ENCODE data around the gene FNDC3A. TPM values are rescaled to one million over a fixed set of nuclear protein-coding genes. Genes with fewer than 3 reads are reported as not detected.

Gene FNDC3A, protein sequence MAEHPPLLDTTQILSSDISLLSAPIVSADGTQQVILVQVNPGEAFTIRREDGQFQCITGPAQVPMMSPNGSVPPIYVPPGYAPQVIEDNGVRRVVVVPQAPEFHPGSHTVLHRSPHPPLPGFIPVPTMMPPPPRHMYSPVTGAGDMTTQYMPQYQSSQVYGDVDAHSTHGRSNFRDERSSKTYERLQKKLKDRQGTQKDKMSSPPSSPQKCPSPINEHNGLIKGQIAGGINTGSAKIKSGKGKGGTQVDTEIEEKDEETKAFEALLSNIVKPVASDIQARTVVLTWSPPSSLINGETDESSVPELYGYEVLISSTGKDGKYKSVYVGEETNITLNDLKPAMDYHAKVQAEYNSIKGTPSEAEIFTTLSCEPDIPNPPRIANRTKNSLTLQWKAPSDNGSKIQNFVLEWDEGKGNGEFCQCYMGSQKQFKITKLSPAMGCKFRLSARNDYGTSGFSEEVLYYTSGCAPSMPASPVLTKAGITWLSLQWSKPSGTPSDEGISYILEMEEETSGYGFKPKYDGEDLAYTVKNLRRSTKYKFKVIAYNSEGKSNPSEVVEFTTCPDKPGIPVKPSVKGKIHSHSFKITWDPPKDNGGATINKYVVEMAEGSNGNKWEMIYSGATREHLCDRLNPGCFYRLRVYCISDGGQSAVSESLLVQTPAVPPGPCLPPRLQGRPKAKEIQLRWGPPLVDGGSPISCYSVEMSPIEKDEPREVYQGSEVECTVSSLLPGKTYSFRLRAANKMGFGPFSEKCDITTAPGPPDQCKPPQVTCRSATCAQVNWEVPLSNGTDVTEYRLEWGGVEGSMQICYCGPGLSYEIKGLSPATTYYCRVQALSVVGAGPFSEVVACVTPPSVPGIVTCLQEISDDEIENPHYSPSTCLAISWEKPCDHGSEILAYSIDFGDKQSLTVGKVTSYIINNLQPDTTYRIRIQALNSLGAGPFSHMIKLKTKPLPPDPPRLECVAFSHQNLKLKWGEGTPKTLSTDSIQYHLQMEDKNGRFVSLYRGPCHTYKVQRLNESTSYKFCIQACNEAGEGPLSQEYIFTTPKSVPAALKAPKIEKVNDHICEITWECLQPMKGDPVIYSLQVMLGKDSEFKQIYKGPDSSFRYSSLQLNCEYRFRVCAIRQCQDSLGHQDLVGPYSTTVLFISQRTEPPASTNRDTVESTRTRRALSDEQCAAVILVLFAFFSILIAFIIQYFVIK
- 101 TPM for total RNA-seq

GRCh38 chr13:48975856-48976575, at the start of gene FNDC3A:
TSS of gene FNDC3A (plus strand) at chr13:48975912. CDS start at chr13:49006191, 30,279 bp downstream.

GRCh38 chr13:49220036-49220855, 244.5 kb downstream of the FNDC3A start, which contains the start of gene MLNR:
TSS of gene MLNR (plus strand) at chr13:49220338. CDS start at chr13:49220338, 0 bp downstream.

GRCh38 chr13:49247643-49248621, 272.2 kb downstream of the FNDC3A start, which contains the start of gene CDADC1:
TSS of gene CDADC1 (plus strand) at chr13:49247925. CDS start at chr13:49248038, 113 bp downstream.

Small RNAs within 50 kb of the gene (small RNA-seq; reads per million reads assigned to genes)
- not detected for gene COX7CP1 (ENCODE audit: low replicate concordance)
- gene RNU6-60P (ENCODE audit: low replicate concordance): not detected
- gene RNY3P2 (ENCODE audit: low replicate concordance): not detected

Other genes starting within 250 kb of the FNDC3A start
- not detected for gene MLNR, start 244.4 kb downstream of the FNDC3A start, total RNA-seq